Activated CD4-positive, CD25-positive, alpha-beta regulatory T cell treated with anti-CD3 and anti-CD28 coated beads, Interleukin-2, amount 50 U/mL, for 24 hours (primary cell): ENCODE measurements around the gene SOX15.
A peak's percentile ranks its signal among the peaks of the same experiment; 100 is the strongest.

Experiments used
- ATAC-seq, 2 donors: fragments of 150-1000 bp; cut with Tn5 transposase; one replicate each; pipeline ENCODE4 v1.10.0; 2021; ENCODE audit warnings: mild to moderate bottlenecking in 1 of 2, moderate library complexity in 1 of 2

Gene SOX15

DNA sequence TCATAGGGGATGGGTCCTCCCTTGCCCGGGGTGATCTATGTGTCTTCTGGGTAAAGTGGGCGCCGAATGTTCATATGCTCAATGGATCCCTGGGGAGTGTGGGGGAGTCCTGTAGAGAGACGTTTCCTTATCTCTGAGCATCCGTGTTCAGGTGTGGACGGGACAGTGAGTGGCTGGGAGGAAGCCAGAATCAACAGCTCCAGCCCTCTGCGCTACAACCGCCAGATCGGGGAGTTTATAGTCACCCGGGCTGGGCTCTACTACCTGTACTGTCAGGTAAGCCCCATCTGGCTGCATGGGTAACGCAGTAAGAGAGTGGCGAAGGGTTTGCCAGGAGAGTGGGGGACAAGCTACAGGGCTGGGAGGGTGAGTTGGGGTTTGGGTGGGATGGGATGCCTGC lies 33.3 kb downstream of the SOX15 start:
- ATAC-seq: no peak

DNA sequence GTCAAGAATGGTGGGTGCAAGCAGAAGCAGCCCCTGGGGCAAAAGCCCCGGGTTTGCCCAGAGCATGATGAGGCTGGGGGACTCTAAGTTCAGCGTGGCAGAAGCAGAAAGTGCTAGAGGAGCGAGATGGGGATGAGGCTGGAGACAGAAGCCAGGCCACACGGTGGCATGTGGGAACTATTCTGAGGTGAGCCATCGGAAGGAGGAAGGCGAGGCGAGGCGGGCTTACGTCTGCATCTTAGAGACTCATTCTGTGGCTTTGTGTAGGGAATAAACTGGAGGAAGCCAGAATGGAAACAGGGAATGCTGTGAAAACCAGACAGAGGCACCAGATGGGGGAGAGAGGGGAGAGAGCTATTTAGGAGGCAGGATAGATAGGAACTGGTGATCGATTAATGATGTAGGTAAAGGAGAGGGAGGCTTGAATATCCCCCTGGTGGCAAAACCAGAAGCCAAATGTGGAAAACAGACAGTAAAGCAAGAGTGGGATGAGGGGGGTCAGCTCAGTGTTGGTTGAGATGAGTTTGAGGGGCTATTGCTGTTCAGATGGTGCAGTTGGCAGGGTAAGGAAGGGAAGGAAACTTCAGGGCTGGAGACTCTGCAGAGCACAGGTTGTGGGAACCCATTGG lies 34.5 kb downstream of the SOX15 start:
- ATAC-seq: no peak

DNA sequence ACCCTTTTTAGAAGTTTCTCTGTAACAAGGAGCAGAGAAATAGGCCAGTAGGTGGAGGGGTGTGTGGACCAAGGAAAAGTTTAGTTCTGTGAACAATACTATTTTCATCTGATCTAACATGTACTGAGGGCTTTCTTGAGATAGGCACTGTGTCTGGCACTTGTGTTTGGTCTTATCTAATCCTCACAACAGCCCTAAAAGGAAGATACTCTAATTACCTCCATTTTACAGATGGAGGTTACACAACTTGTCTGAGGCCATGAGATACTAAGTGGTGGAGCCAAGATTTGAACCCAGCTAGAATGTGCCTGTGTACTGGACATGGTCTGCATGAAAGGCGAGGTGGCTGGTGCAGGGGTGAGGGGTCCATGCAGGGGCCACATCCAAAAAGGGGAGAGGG lies 36.5 kb downstream of the SOX15 start:
- no peak for ATAC-seq

DNA sequence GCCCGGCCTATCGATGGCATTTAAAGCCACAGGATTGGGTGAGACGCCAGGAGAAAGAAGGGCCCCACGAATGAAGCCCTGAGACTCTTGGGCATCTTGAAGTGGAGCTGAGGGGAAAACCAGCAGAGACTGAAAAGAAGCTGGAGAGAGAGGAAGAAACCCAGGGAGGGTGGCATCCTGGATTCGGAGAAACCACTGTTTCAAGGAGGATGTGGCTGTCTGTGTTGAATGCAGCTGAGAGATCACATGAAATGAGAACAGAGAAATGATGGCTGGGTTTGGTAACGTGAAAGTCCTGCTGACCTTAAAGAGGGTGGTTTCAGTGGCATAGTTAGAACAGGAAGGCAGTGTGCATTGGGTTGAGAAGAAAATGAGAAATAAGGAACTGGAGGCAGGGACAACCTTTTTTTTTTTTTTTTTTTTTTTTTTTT lies 37.3 kb downstream of the SOX15 start:
- ATAC-seq: peak; percentile 50 to 58

DNA sequence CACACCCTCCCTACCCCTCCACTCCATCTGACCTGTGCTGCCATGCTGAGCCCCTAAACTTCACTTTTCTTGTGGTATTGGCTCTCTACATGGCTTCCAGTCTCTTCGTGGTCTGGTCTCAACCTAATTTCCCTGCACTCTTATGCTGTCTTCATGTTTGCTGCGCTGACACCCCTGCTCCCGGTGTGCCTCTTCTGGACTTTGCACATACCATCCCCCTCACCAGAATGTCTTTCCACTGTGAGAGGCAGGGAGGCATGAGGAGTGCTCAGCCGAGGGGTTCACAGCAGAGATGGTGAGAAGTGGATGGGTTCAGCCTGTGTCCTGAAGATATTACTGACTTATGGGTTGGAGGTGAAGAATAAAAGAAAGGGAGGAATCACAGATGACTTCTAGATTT lies 38.5 kb downstream of the SOX15 start:
- ATAC-seq: no peak

DNA sequence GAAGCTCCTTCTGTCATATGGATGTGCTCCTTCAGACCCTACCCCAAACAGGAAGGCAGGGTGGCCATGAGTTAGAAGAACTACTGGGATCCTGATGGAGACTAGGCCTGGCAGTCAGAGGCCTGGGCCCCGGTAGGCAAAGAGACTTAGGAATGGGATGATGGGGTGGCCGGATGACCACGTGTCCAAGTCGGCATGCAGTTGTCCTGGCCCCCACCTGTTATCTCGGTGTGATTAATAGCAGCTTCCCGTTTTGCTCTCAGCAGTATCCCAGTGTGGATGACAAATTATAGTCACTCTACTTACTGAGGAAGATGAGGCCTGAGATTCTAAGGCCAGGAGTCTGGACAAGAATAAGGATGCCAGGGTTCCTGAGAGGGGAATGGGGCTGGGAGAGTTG lies 39.5 kb downstream of the SOX15 start:
- ATAC-seq: no peak

DNA sequence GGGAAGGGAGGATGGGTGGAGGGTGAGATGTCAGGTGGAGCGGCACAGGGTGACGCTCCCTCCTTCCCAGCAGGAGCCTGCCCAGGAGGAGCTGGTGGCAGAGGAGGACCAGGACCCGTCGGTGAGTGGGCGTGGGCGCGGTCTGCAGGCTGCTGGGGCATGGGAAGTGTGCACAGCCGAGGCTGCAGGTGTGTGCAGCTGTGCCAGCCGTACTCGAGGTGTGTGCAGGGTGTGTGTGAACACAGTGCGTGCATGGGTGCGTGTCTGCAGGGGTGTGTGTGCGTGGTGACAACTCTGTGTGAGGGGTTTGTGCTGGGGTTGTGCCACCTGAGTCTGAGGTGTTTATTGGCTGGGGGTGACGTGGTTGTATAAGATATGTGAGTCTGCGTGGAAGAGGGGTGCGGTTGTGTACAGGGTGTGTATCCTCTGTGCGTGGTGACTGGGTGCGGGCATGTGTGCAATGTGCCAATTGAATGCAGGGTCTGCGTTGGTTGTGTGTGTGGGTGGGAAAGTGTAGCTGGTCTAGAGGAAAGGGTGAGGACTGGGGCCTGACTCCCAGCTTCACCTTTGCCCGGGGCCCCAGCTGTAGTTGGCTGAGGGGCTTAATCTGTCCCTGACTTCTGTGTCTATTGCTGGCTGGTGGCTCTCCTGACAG lies 40.4 kb downstream of the SOX15 start:
- peak; percentile 67 for ATAC-seq

DNA sequence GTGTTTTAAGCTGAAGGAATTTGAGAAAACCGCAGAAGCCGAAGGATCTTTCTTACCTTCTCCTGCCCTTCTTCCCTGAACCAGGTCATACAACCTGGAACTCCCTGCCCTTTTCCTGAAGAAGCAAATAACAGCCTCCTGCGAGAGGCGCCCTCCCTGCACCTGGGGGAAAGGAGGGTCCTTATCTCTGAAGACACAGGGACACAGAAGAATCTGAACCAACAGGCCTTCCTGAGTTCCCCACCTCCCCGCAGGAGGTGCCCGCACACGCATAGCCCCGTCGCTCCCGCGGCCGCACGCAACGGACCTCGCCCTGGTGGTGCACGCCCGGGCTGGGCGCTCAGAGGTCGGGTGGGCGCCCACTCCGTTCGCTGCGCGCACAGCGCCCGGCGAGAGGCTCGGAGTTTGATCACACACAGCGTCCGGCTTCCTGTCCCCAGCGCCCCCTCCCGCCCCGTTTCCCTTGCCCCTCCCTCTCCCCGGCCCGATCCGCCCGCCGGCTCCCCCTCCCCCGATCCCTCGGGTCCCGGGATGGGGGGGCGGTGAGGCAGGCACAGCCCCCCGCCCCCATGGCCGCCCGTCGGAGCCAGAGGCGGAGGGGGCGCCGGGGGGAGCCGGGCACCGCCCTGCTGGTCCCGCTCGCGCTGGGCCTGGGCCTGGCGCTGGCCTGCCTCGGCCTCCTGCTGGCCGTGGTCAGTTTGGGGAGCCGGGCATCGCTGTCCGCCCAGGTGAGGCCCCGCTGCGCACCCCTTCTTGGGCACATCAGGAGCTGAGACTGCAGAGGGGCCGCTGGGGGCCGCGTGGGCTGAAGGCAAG lies 41.1 kb downstream of the SOX15 start, which contains the start of gene TNFSF12:
Gene TNFSF12 (plus strand): TSS at position 474 of the 816 bp plus-strand sequence. CDS start 96 bp downstream, at position 570.
- peak; percentile 50 to 61 for ATAC-seq

DNA sequence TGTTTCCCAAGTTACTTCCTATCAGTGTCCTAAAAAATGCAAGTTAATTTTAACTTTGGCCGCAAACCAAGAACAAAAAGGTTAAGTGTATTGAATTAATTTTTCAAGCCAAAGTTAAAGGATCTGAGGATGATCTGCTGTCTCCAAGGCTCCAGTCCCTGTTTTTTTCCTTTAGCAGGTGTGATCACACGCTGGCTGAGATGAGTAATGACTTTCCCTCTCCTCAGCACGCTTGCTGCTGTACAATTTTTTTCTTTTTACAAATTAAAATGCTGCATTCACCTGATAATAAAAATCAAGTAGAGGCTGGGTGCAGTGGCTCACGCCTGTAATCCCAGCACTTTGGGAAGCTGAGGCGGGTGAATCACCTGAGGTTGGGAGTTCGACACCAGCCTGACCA lies 45.0 kb downstream of the SOX15 start:
- no peak for ATAC-seq

DNA sequence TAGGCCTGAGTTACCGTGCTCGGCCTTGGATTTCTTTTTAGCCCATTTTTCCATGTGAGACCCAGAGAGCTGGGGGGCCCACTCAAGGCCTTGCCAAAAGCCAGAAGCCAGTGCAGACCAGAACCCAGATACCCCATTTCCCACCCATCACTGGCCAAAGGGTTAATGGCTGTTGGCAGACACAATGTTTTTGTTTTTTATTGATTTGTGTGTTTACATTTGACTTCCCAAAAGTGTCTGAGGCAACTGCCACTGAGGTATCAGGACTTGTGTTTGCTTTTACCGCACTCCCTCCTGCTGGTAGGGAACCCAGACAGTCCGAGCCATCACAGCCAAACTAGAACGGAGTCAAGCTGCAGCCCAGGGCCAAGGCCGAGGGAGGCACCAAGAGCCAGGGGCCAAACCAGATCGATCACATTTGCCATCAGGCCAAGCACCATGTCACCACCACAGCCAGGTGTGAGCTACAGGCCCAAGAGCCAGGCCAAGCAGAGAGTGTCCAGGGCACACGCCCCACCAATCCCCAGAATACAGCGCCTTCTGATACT lies 48.7 kb downstream of the SOX15 start:
- ATAC-seq: no peak

DNA sequence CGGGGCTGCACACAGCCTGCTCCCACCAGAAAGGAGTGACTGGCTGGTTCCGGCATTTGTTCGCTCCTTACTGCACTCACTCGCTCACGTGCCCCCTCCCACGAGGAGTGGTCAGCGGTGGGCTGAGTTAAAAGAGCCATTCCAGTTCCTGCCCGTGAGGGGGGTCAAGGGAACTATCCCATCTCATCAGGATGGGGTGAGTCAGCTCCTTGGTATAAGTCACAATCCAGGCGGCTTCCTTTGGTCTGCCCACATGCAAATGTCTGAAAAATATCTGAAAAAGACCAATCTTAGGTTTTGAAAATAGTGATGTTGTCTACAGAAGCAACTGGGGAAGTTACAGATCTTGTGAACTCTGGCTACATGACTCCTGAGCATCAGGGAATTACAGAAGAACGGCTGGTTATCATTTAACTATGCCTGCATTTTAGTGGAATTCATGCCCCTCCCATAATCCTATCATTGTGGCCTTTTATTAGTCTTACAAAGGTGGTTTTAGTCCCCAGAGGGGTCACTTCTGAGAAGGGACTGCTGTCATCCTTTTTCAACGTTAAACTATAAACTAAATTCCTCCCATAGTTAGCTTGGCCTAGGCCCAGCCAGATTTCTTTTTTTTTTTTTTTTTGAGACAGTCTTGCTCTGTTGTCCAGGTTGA lies 50.9 kb downstream of the SOX15 start:
- no peak for ATAC-seq
